ENCODE results near the gene KSR1. TPM values are rescaled to one million over a fixed set of nuclear protein-coding genes. Genes with fewer than 3 reads are reported as not detected.

KSR1 gene
- total RNA-seq, 4 donors from 2014 or later: 10.4 to 17.7 (median 13.2) TPM

DNA sequence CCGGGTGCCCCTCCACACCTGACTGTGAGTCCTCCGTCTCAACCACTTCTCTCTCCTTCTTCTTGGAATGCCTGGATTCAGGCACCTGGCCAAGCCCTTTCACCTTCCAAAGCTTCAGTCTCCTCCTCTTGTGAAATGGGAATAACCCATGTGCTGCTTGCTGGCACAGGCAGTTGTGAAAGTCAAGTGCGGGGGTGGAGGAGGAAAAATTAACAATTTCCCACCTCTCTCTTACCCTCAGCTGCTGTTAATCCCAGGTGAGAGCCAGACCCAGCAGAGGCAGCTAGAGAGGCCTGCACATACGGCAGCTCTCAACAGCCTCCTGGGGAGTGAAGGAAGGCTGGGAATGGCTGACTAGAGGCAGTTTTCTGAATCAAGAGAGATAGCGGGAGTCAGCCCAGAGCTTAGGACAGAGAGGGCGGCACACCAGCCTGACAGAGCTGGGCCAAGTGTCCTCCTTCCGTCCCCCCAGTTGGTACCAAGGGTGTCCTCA lies 96.8 kb downstream of the KSR1 start:
- Histone ChIP-seq H3K9me3 (no peaks in the 10 kb centered on the region), H3K4me1 (peaks cover 3 to 14% of the 10 kb centered on the region in 2 donors), H3K4me3 (no peak overlapping the region), H3K27me3 (no peaks in the 10 kb centered on the region), H3K27ac (no peak overlapping the region), H3K36me3 (no peaks in the 10 kb centered on the region)
- DNase-seq (no peak), ATAC-seq (no peak)
- in situ Hi-C loops (cut with MboI; ENCODE audit: low sequenced_read_pairs in 4 of 4) (no loop called here), intact Hi-C loops (cut with DNase I; ENCODE audit: low total_unique reads) (no loop called here)
- TF ChIP-seq, protein P1, sequence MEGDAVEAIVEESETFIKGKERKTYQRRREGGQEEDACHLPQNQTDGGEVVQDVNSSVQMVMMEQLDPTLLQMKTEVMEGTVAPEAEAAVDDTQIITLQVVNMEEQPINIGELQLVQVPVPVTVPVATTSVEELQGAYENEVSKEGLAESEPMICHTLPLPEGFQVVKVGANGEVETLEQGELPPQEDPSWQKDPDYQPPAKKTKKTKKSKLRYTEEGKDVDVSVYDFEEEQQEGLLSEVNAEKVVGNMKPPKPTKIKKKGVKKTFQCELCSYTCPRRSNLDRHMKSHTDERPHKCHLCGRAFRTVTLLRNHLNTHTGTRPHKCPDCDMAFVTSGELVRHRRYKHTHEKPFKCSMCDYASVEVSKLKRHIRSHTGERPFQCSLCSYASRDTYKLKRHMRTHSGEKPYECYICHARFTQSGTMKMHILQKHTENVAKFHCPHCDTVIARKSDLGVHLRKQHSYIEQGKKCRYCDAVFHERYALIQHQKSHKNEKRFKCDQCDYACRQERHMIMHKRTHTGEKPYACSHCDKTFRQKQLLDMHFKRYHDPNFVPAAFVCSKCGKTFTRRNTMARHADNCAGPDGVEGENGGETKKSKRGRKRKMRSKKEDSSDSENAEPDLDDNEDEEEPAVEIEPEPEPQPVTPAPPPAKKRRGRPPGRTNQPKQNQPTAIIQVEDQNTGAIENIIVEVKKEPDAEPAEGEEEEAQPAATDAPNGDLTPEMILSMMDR (IDR thresholded peaks at IDR 0.05 in 4 of 5, conservative IDR thresholded peaks at IDR 0.05 in 1 of 5): no peak
- no peak for TF ChIP-seq POLR2A (IDR thresholded peaks at IDR 0.05)

DNA sequence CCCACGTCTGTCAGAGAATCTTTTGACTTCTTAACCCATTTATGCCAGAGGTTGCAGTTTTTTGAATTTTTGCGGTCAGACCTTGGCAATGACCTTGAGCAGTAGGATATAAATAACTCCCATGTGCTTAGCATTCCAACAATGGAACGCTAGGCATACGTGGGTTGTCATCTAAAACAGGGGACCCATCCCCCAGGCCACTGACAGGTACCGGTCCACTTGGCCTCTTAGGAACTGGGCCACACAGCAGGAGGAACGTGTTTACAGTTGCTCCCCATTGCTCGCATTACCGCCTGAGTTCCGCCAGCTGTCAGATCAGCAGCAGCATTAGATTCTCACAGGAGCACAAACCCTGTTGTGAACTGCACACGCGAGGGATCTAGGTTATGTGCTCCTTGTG lies 97.9 kb downstream of the KSR1 start:
- intact Hi-C loops (cut with DNase I; ENCODE audit: low total_unique reads): no loop called here
- ATAC-seq (peak; percentile 14 to 35), DNase-seq (no peak)
- Histone ChIP-seq H3K27ac (no peak overlapping the region), H3K9me3 (no peaks in the 10 kb centered on the region), H3K27me3 (no peaks in the 10 kb centered on the region), H3K4me1 (peaks cover 3 to 14% of the 10 kb centered on the region in 2 donors), H3K36me3 (no peaks in the 10 kb centered on the region), H3K4me3 (no peak overlapping the region)
- in situ Hi-C loops (cut with MboI; ENCODE audit: low sequenced_read_pairs in 4 of 4): no loop called here
- TF ChIP-seq POLR2A (IDR thresholded peaks at IDR 0.05): no peak

DNA sequence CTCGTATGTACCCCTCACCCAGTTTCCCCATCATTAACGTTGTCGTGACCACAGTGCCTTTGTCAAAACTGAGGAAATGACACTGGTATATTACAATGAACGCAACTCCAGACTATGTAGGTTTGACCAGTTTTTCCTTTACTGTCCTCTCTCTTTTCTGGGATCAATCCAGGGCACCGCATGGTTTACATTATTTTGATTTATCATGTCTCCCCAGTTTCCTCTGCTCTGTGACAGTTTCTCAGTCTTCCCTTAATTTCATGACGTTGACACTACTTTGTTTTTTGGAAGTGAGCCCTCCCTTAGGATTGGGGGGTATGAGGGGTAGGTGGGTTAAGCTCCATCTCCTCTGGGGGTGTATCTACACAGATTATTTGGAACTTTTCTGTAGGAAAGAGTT lies 98.7 kb downstream of the KSR1 start:
- in situ Hi-C loops (cut with MboI; ENCODE audit: low sequenced_read_pairs in 4 of 4) (no loop called here), intact Hi-C loops (cut with DNase I; ENCODE audit: low total_unique reads) (no loop called here)
- no peaks in the 10 kb centered on the region for H3K9me3 ChIP-seq
- H3K27me3 ChIP-seq: no peaks in the 10 kb centered on the region
- DNase-seq (no peak), ATAC-seq (no peak)
- no peak overlapping the region for H3K4me3 ChIP-seq
- TF ChIP-seq, protein P1 (IDR thresholded peaks at IDR 0.05 in 4 of 5, conservative IDR thresholded peaks at IDR 0.05 in 1 of 5): no peak
- TF ChIP-seq POLR2A (IDR thresholded peaks at IDR 0.05): no peak
- H3K36me3 ChIP-seq: no peaks in the 10 kb centered on the region
- peaks cover 3 to 14% of the 10 kb centered on the region in 2 donors for H3K4me1 ChIP-seq
- H3K27ac ChIP-seq: no peak overlapping the region

DNA sequence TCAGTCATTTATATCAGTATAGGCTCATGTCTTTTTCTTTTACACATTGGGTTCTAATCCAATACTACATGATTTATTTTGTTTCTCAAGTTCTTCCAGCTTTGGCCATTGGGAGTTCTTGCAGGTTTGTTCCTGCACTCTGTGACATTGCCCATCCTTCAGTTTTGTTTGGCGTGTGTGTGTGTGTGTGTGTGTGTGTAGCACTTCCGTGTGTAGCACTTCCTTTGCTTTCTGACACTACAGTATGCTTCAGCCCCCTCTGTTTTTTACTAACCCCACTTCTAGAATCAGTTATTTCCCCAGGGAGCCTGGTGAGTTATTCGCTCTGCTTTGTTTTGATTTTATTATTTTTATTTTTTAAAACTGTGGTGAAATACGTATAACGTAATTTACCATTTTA lies 99.1 kb downstream of the KSR1 start:
- DNase-seq (no peak), ATAC-seq (no peak)
- in situ Hi-C loops (cut with MboI; ENCODE audit: low sequenced_read_pairs in 4 of 4) (no loop called here), intact Hi-C loops (cut with DNase I; ENCODE audit: low total_unique reads) (no loop called here)
- no peak overlapping the region for H3K27ac ChIP-seq
- H3K4me1 ChIP-seq: peaks cover 5 to 14% of the 10 kb centered on the region in 2 donors
- H3K9me3 ChIP-seq: no peaks in the 10 kb centered on the region
- H3K4me3 ChIP-seq: no peak overlapping the region
- TF ChIP-seq POLR2A (IDR thresholded peaks at IDR 0.05): no peak
- TF ChIP-seq, protein P1 (IDR thresholded peaks at IDR 0.05 in 4 of 5, conservative IDR thresholded peaks at IDR 0.05 in 1 of 5): no peak
- H3K27me3 ChIP-seq: no peaks in the 10 kb centered on the region
- no peaks in the 10 kb centered on the region for H3K36me3 ChIP-seq

DNA sequence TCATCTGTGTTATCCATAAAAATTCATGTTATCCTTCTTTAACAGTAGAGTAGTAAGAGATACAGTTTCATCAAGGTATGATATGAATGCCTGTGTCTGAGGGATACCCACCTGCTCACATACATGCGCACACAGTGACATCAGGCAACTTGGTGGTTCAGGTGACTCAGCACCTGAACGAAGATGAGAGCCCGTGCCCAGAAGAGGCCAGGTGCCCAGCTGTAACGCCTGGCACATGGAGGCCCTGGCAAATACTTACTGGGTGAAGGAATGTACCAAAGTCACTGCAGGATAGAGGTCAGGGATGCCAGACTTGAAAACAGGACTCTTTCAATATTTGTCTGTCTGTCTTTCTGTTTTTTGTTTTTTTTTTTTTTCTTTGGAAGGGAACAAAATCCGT lies 102.1 kb downstream of the KSR1 start:
- in situ Hi-C loops (cut with MboI; ENCODE audit: low sequenced_read_pairs in 4 of 4): no loop called here
- DNase-seq: no peak
- no peak overlapping the region for H3K4me3 ChIP-seq
- ATAC-seq: no peak
- H3K36me3 ChIP-seq: no peaks in the 10 kb centered on the region
- H3K27me3 ChIP-seq: no peaks in the 10 kb centered on the region
- H3K9me3 ChIP-seq: no peaks in the 10 kb centered on the region
- no peak for TF ChIP-seq POLR2A (IDR thresholded peaks at IDR 0.05)
- TF ChIP-seq, protein P1 (IDR thresholded peaks at IDR 0.05 in 4 of 5, conservative IDR thresholded peaks at IDR 0.05 in 1 of 5): no peak
- H3K4me1 ChIP-seq: peaks cover 10 to 26% of the 10 kb centered on the region in 2 donors
- H3K27ac ChIP-seq: no peak overlapping the region
- intact Hi-C loops (cut with DNase I; ENCODE audit: low total_unique reads): no loop called here

Measured in gastrocnemius medialis (tissue), 4 donors.